C4-2B (cell line): ENCODE data around the gene FGF16.
"Not testable (repeated sequence)": the region's sequence is repeated elsewhere in the genome, so short reads cannot be mapped to it uniquely, and the experiment has no call there.

Experiments used
- H3K27ac ChIP-seq: fragments of 450-650 bp; 2 replicates; pipeline ENCODE4 v1.5.1; 2017
- ZFX ChIP-seq: fragments of 450-650 bp; IDR thresholded peaks from 2 replicates; pipeline ENCODE4 v1.6.1; 2017
- TF ChIP-seq, protein P1 (sequence below): fragments of 450-650 bp; conservative IDR thresholded peaks from 2 replicates; pipeline ENCODE4 v1.5.1; 2017; ENCODE audit warnings: mild to moderate bottlenecking

Gene FGF16

DNA sequence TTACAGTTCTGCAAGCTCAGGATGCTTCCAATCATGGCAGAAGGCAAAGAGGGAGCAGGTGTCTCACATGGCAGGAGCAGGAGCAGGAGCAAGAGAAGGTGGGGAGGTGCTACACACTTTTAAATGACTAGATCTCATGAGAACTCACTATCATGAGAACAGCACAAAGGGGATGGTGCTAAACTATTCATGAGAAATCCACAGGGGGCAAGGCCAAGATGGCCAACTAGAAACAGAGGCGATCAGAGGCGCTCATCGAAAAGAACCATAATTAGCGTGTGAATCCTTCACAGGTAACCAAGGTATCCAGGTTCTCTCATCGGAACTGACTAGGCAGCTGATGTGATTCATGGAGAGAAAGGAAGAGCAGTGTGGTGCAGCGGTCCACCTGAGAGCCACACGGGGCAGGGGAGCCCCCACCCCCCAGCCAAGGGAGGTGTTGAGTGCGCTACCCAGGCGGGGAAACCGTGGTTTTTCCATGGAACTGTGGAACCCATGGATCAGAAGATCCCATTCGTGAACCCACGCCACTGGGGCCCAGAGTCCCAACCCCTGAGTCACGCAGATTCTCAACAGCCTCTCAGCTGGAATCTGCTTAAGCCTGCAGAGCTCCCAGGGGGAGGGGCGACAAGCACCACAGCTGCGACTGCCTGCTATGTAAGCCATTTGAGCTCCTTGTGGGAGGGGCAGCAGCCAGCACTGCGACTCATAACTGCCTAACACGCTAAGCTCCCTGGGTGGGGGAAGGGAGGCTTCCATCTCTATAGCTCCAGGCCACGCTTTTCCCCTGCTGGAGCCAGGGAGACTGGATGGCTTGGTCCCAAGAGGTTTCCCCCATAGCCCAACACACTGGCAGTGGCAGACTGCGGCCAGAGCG lies 46.7 kb downstream of the FGF16 start:
- TF ChIP-seq ZFX = no peak
- TF ChIP-seq, protein P1, sequence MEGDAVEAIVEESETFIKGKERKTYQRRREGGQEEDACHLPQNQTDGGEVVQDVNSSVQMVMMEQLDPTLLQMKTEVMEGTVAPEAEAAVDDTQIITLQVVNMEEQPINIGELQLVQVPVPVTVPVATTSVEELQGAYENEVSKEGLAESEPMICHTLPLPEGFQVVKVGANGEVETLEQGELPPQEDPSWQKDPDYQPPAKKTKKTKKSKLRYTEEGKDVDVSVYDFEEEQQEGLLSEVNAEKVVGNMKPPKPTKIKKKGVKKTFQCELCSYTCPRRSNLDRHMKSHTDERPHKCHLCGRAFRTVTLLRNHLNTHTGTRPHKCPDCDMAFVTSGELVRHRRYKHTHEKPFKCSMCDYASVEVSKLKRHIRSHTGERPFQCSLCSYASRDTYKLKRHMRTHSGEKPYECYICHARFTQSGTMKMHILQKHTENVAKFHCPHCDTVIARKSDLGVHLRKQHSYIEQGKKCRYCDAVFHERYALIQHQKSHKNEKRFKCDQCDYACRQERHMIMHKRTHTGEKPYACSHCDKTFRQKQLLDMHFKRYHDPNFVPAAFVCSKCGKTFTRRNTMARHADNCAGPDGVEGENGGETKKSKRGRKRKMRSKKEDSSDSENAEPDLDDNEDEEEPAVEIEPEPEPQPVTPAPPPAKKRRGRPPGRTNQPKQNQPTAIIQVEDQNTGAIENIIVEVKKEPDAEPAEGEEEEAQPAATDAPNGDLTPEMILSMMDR = no peak
- no peak overlapping the region for H3K27ac ChIP-seq

DNA sequence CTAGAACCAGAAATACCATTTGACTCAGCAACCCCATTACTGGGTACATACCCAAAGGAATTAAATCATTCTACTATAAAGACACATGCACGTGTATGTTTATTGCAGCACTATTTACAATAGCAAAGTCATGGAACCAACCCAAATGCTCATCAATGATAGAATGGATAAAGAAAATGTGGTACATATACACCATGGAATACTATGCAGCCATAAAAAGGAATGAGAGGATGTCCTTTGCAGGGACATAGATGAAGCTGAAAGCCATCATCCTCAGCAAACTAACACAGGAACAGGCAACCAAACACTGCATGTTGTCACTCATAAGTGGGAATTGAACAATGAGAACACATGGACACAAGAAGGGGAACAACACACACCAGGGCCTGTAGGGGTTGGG lies 53.0 kb downstream of the FGF16 start:
- H3K27ac ChIP-seq = not testable (repeated sequence)

DNA sequence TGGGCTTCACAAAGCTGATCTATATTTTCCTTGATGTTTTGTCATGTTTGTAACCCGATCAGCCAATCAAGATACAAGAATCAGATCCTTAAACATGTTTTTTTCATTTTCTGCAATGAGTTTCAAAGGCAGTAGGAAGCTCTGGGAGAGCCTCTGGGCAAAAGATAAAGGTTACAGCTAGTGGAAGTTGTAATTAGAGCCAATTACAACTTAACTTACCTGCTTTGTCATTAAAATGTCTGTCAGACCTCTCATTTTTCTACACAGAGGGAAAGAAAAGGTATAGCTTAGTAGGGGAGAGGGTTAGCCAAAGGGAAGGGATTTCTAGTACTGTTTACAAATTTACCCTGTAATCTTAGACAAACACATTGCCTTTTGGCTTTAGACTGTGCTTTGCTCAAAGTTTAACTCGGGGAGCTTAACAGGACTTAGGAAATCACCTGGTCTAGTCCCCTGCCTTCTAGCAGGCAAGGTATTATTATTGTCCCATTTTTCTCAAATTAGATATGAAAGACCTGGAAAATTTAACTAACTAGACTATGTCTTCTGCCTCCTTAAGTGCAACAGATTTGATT lies 55.8 kb downstream of the FGF16 start:
- TF ChIP-seq, protein P1 = no peak
- TF ChIP-seq ZFX = no peak
- H3K27ac ChIP-seq = no peak overlapping the region

DNA sequence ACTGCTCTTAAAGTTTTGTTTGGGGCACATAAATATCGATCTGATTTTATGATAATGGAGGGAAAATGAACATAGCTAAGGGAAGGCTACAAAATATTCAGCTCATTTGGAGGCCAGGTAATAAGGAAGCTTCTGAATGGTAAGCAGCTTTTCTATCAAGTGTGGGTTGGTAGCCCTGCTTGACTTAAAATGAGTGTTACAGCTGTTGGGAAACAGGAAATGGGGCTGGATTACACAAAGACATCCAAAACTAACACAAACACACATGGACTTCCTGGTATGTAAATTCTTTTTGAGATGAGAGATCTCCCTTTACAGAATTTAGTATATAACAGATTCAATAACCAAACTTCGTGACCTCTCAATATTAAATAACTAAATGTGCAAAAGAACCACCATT lies 58.0 kb downstream of the FGF16 start:
- H3K27ac ChIP-seq = no peak overlapping the region
- no peak for TF ChIP-seq ZFX
- TF ChIP-seq, protein P1 = no peak
